HL-60 (cell line): ENCODE measurements around the gene TEDC2.

Experiments used
- POLR2AphosphoS5 ChIP-seq: IDR thresholded peaks from 2 replicates; pipeline ENCODE4 v1.6.1; 2012; ENCODE audit warnings: low read depth
- SPI1 ChIP-seq: IDR thresholded peaks from 2 replicates; pipeline ENCODE4 v1.6.1; 2012; ENCODE audit warnings: low read depth, mild to moderate bottlenecking, borderline replicate concordance
- TF ChIP-seq, protein P1 (sequence below): IDR thresholded peaks from one replicate; pipeline ENCODE4 v1.5.1; 2011; ENCODE audit warnings: low read length, control low read depth, inconsistent platforms; ENCODE audit not compliant: insufficient read depth
- TF ChIP-seq, protein P2 (sequence below): IDR thresholded peaks from 2 replicates; pipeline ENCODE4 v1.6.1; 2012; ENCODE audit warnings: low read depth; ENCODE audit not compliant: insufficient replicate concordance

DNA sequence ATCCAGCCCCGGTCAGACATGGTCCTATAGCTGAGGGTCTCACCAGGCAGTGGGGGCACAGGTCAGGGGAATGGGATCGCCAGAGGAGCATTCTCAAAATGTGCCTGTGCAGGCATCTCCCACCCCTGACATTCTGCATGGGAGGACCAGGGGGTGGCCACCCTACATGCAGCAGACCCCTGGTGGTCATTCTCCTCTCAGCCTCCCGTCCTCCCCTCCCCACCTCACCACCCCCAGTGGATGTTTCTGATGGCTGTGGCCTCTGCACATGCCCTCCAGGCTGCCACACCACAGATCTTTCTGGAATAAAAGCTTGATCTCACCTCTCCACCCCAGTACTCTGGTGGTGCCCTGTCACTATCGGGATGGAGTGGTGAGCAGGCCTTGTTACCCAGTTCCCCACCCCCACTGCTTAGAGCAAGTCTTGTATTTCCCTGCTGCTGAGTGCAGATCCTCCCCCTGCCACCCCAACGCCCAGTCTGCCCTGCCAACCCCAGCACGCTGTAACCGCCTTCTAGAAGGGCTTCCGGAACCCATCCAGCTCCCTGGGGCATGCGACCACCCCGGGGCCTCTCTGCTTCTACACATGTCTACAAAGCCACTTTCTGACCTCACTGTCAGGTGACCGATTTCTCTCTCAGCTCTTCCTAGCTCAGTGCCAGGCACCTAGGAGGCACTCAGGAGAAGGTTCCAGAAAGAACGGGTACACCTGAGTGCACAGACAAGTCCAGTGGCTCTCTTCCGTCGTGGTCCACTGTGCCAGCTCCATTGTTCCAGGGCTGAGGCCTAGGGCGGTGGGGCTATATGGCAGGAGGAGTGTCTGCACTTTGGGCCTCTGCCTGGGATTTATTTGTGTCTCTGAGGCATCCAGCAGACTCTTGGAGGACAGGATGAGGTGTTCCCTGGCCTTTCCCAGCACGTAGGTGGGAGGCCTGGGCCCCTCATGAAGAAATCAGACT is 24.3 kb downstream of the TEDC2 start:
- no peak for TF ChIP-seq POLR2AphosphoS5
- TF ChIP-seq, protein P1, sequence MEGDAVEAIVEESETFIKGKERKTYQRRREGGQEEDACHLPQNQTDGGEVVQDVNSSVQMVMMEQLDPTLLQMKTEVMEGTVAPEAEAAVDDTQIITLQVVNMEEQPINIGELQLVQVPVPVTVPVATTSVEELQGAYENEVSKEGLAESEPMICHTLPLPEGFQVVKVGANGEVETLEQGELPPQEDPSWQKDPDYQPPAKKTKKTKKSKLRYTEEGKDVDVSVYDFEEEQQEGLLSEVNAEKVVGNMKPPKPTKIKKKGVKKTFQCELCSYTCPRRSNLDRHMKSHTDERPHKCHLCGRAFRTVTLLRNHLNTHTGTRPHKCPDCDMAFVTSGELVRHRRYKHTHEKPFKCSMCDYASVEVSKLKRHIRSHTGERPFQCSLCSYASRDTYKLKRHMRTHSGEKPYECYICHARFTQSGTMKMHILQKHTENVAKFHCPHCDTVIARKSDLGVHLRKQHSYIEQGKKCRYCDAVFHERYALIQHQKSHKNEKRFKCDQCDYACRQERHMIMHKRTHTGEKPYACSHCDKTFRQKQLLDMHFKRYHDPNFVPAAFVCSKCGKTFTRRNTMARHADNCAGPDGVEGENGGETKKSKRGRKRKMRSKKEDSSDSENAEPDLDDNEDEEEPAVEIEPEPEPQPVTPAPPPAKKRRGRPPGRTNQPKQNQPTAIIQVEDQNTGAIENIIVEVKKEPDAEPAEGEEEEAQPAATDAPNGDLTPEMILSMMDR = no peak
- TF ChIP-seq SPI1 = no peak
- TF ChIP-seq, protein P2, sequence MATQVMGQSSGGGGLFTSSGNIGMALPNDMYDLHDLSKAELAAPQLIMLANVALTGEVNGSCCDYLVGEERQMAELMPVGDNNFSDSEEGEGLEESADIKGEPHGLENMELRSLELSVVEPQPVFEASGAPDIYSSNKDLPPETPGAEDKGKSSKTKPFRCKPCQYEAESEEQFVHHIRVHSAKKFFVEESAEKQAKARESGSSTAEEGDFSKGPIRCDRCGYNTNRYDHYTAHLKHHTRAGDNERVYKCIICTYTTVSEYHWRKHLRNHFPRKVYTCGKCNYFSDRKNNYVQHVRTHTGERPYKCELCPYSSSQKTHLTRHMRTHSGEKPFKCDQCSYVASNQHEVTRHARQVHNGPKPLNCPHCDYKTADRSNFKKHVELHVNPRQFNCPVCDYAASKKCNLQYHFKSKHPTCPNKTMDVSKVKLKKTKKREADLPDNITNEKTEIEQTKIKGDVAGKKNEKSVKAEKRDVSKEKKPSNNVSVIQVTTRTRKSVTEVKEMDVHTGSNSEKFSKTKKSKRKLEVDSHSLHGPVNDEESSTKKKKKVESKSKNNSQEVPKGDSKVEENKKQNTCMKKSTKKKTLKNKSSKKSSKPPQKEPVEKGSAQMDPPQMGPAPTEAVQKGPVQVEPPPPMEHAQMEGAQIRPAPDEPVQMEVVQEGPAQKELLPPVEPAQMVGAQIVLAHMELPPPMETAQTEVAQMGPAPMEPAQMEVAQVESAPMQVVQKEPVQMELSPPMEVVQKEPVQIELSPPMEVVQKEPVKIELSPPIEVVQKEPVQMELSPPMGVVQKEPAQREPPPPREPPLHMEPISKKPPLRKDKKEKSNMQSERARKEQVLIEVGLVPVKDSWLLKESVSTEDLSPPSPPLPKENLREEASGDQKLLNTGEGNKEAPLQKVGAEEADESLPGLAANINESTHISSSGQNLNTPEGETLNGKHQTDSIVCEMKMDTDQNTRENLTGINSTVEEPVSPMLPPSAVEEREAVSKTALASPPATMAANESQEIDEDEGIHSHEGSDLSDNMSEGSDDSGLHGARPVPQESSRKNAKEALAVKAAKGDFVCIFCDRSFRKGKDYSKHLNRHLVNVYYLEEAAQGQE = no peak
